C4-2B (cell line): ENCODE data around the gene MRPL44.

Source experiments
- CTCF ChIP-seq: fragments of 450-650 bp; conservative IDR thresholded peaks from 2 replicates; pipeline ENCODE4 v1.5.1; 2017; ENCODE audit warnings: mild to moderate bottlenecking
- ZFX ChIP-seq: fragments of 450-650 bp; IDR thresholded peaks from 2 replicates; pipeline ENCODE4 v1.6.1; 2017

GRCh38 chr2:223935459-223936125 lies 21.7 kb upstream of the MRPL44 start:
- no peak for TF ChIP-seq CTCF
- no peak for TF ChIP-seq ZFX
